ENCODE data around the gene TMA16. TPM values are rescaled to one million over a fixed set of nuclear protein-coding genes. Genes with fewer than 3 reads are reported as not detected.

TMA16 gene
- total and polyA plus RNA-seq, 2 of the 13 experiments (the other 11 are each of a cell fraction or from before 2014, with no cell fraction given), result 8.1 to 52.5 TPM

- no peak; the same call in 1 of the 2 replicates for TF ChIP-seq ZNF446 (CRISPR knock-in tag; IDR thresholded peaks at IDR 0.05)
- TF ChIP-seq PRDM4 (CRISPR knock-in tag; IDR thresholded peaks at IDR 0.05; ENCODE audit: borderline replicate concordance), result peak; percentile 26; the same call in 1 of the 2 replicates
- TF ChIP-seq PATZ1 (CRISPR knock-in tag; IDR thresholded peaks at IDR 0.05), result peak; percentile 65
- no peak for TF ChIP-seq ONECUT2 (CRISPR knock-in tag; IDR thresholded peaks at IDR 0.05)
- peak; percentile 93; the same call in 1 of the 2 replicates for TF ChIP-seq RARG (CRISPR knock-in tag; IDR thresholded peaks at IDR 0.05; ENCODE audit: low read depth)
- peak; percentile 79 for TF ChIP-seq CSRNP1 (CRISPR knock-in tag; IDR thresholded peaks at IDR 0.05)
- TF ChIP-seq TCF12 (IDR thresholded peaks at IDR 0.05), result no peak
- TF ChIP-seq TCF12 (CRISPR knock-in tag; IDR thresholded peaks at IDR 0.05), result no peak; the same call in 1 of the 2 replicates
- peak; percentile 95 for TF ChIP-seq SMYD3 (CRISPR knock-in tag; IDR thresholded peaks at IDR 0.05)
- no peak for TF ChIP-seq ZBTB49 (CRISPR knock-in tag; IDR thresholded peaks at IDR 0.05; ENCODE audit: borderline replicate concordance)
- TF ChIP-seq ZNF121 (CRISPR knock-in tag; IDR thresholded peaks at IDR 0.05), result peak; percentile 30; the same call in 1 of the 2 replicates
- no peak for TF ChIP-seq CHD2 (IDR thresholded peaks at IDR 0.05; ENCODE audit: low read depth, low read length)
- peak; percentile 57; the same call in 1 of the 2 replicates for TF ChIP-seq SIN3B (IDR thresholded peaks at IDR 0.05; ENCODE audit: low read length)
- peak; percentile 92 for TF ChIP-seq ZNF704 (CRISPR knock-in tag; IDR thresholded peaks at IDR 0.05; ENCODE audit: borderline replicate concordance)
- 0 out of 2 replicates have a peak, but pooled peaks have one; percentile 33 for TF ChIP-seq FOXK2 (IDR thresholded peaks at IDR 0.05)
Measured at GRCh38 chr4:163494360-163495241, at the start of gene TMA16 (continued).

All from HepG2 (cell line).